Activated gamma-delta T cell treated with Interleukin-2 at 50 U/mL for 16 hours (primary cell): ENCODE data around the gene FPR2.
"Not testable (repeated sequence)": the region's sequence is repeated elsewhere in the genome, so short reads cannot be mapped to it uniquely, and the experiment has no call there.

Experiments
- DNase-seq: peaks from one replicate; pipeline ENCODE4 v3.0.0-alpha.2; 2020

Gene FPR2

GRCh38 chr19:51760697-51761356 lies at the start of gene FPR2:
Gene FPR2, plus strand, starts transcription at chr19:51761180. Its CDS starts 7,479 bp downstream, at chr19:51768659.
- no peak for DNase-seq

GRCh38 chr19:51711702-51712101 lies 49.3 kb upstream of the FPR2 start:
- DNase-seq, result no peak

- DNase-seq, result no peak
Measured at GRCh38 chr19:51712461-51713081, 48.4 kb upstream of the FPR2 start.

GRCh38 chr19:51713319-51714285 lies 47.4 kb upstream of the FPR2 start:
- no peak for DNase-seq

GRCh38 chr19:51714848-51715247 lies 46.1 kb upstream of the FPR2 start:
- DNase-seq, result no peak

- DNase-seq, result no peak
Measured at GRCh38 chr19:51715850-51716249, 45.1 kb upstream of the FPR2 start.

GRCh38 chr19:51716925-51717324 lies 44.1 kb upstream of the FPR2 start:
- no peak for DNase-seq

- DNase-seq, result no peak
Measured at GRCh38 chr19:51719251-51719988, 41.6 kb upstream of the FPR2 start.

GRCh38 chr19:51721905-51722304 lies 39.1 kb upstream of the FPR2 start:
- DNase-seq, result no peak

- DNase-seq, result no peak
Measured at GRCh38 chr19:51722492-51722891, 38.5 kb upstream of the FPR2 start.

- DNase-seq, result no peak
Measured at GRCh38 chr19:51724543-51724942, 36.4 kb upstream of the FPR2 start.

- no peak for DNase-seq
Measured at GRCh38 chr19:51726049-51726448, 34.9 kb upstream of the FPR2 start.

- DNase-seq, result no peak
Measured at GRCh38 chr19:51727349-51727880, 33.6 kb upstream of the FPR2 start.

GRCh38 chr19:51729781-51730180 lies 31.2 kb upstream of the FPR2 start:
- no peak for DNase-seq

- no peak for DNase-seq
Measured at GRCh38 chr19:51733742-51734522, 27.0 kb upstream of the FPR2 start.

GRCh38 chr19:51735759-51736449 lies 25.1 kb upstream of the FPR2 start:
- DNase-seq, result no peak

GRCh38 chr19:51737389-51737788 lies 23.6 kb upstream of the FPR2 start:
- DNase-seq, result no peak

GRCh38 chr19:51737924-51738323 lies 23.1 kb upstream of the FPR2 start:
- DNase-seq, result no peak

GRCh38 chr19:51738523-51738922 lies 22.5 kb upstream of the FPR2 start:
- not testable (repeated sequence) for DNase-seq

- no peak for DNase-seq
Measured at GRCh38 chr19:51739466-51740213, 21.3 kb upstream of the FPR2 start.
